ENCODE measurements around the gene TGFA.

TGFA gene

DNA sequence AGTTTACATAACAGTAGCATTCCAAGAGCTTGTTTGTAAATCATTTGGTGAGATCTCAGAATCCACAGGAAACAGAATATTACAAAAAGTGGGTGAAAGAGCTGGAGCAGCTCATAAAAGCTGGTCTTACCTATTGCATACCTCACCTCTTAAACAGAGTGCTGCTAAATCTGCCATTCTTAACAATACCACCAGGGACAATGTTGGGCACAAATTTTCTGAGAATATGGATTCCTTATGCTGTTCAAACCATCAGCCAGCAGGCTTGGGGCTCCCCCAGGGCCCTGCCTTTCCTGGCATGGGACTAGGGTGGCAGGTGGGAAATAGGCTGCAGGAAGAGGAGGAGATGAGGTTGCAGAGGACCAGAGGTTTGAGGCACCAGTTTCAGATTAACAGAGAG, 55.6 kb downstream of the TGFA start:
- Histone ChIP-seq H3K79me1 (ENCODE audit: low read depth, low read length) (no peaks in the 10 kb centered on the region), H4K91ac (ENCODE audit: low read depth, low read length, poor library complexity) (no peak overlapping the region), H3K36me3 (replicated peaks in 1 of 2; ENCODE audit: control insufficient read depth in 2 of 2, insufficient read depth in 2 of 2, low read length in 2 of 2) (no peaks in the 10 kb centered on the region), H4K8ac (ENCODE audit: low read depth, low read length) (no peak overlapping the region), H3K23ac (ENCODE audit: low read depth, low read length, poor library complexity) (no peak overlapping the region), H3K9me3 (replicated peaks in 1 of 2; ENCODE audit: control insufficient read depth in 2 of 2, insufficient read depth in 1 of 2, low read depth in 1 of 2, low read length in 2 of 2) (no peaks in the 10 kb centered on the region), H2BK120ac (ENCODE audit: low read depth, low read length) (no peak overlapping the region), H3K4me3 (ENCODE audit: low read length in 2 of 2) (no peak overlapping the region), H2AK5ac (ENCODE audit: low read depth, low read length) (no peak overlapping the region), H2BK5ac (ENCODE audit: low read length) (no peak overlapping the region), H3K4ac (ENCODE audit: low read length) (no peak overlapping the region), H3K9ac (ENCODE audit: low read depth, low read length, poor library complexity) (no peak overlapping the region), H3K14ac (ENCODE audit: low read length) (no peak overlapping the region), H3K4me2 (ENCODE audit: insufficient read depth, low read length, poor library complexity, severe bottlenecking) (no peak overlapping the region), H3K27ac (replicated peaks; ENCODE audit: low read length) (no peak overlapping the region), H3K27me3 (ENCODE audit: control insufficient read depth in 3 of 3, insufficient read depth in 3 of 3, low read depth in 1 of 3, low read length in 3 of 3) (peaks cover 0 to 16% (median 0%) of the 10 kb centered on the region in 3 experiments), H3K4me1 (ENCODE audit: control insufficient read depth in 2 of 2, insufficient read depth in 1 of 2, low read depth in 1 of 2, low read length in 2 of 2) (no peaks in the 10 kb centered on the region), H3K18ac (ENCODE audit: low read length) (no peak overlapping the region), H2BK15ac (ENCODE audit: low read length) (no peak overlapping the region), H2AFZ (ENCODE audit: low read length) (no peak overlapping the region), H2BK12ac (ENCODE audit: low read length) (no peak overlapping the region)
- DNase-seq (ENCODE audit: low spot score), result no peak

DNA sequence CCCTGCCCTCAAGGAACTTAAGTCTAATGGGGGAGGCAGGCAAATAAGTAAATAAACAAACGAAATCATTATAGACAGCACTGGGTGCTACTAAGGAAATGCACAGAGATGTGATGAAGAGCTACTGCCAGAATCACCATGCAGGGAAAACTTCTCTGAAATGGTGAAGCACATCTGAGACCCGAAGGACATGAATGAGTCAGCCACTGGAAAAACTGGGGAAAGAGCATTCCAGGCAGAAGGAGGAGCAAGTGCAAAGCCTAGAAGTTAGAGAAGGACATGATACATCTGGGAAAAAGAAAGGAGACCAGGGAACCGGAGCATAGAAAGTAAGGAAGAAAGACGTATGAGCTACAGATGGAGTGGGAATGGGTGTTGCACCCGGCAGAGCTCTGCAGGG, 56.8 kb downstream of the TGFA start:
- H2AK5ac ChIP-seq (ENCODE audit: low read depth, low read length), result no peak overlapping the region
- H2AFZ ChIP-seq (ENCODE audit: low read length), result no peak overlapping the region
- H3K36me3 ChIP-seq (replicated peaks in 1 of 2; ENCODE audit: control insufficient read depth in 2 of 2, insufficient read depth in 2 of 2, low read length in 2 of 2), result no peaks in the 10 kb centered on the region
- H4K91ac ChIP-seq (ENCODE audit: low read depth, low read length, poor library complexity), result no peak overlapping the region
- H3K9ac ChIP-seq (ENCODE audit: low read depth, low read length, poor library complexity), result no peak overlapping the region
- H3K79me1 ChIP-seq (ENCODE audit: low read depth, low read length), result no peaks in the 10 kb centered on the region
- no peak overlapping the region for H3K4ac ChIP-seq (ENCODE audit: low read length)
- no peak overlapping the region for H3K4me2 ChIP-seq (ENCODE audit: insufficient read depth, low read length, poor library complexity, severe bottlenecking)
- H3K18ac ChIP-seq (ENCODE audit: low read length), result no peak overlapping the region
- H3K14ac ChIP-seq (ENCODE audit: low read length), result no peak overlapping the region
- DNase-seq (ENCODE audit: low spot score), result no peak
- H3K23ac ChIP-seq (ENCODE audit: low read depth, low read length, poor library complexity), result no peak overlapping the region
- WGBS, 2 donors (ENCODE audit: extremely low coverage in 2 of 2, insufficient read length in 2 of 2, insufficient replicate concordance in 1 of 2), result no CpG with 5 or more reads among the region's 5 CpGs
- no peak overlapping the region for H3K27ac ChIP-seq (replicated peaks; ENCODE audit: low read length)
- H3K9me3 ChIP-seq (replicated peaks in 1 of 2; ENCODE audit: control insufficient read depth in 2 of 2, insufficient read depth in 1 of 2, low read depth in 1 of 2, low read length in 2 of 2), result no peaks in the 10 kb centered on the region
- no peak overlapping the region for H2BK12ac ChIP-seq (ENCODE audit: low read length)
- H2BK120ac ChIP-seq (ENCODE audit: low read depth, low read length), result no peak overlapping the region
- H4K8ac ChIP-seq (ENCODE audit: low read depth, low read length), result no peak overlapping the region
- no peaks in the 10 kb centered on the region for H3K4me1 ChIP-seq (ENCODE audit: control insufficient read depth in 2 of 2, insufficient read depth in 1 of 2, low read depth in 1 of 2, low read length in 2 of 2)
- no peak overlapping the region for H2BK15ac ChIP-seq (ENCODE audit: low read length)
- no peak overlapping the region for H3K4me3 ChIP-seq (ENCODE audit: low read length in 2 of 2)
- no peak overlapping the region for H2BK5ac ChIP-seq (ENCODE audit: low read length)
- H3K27me3 ChIP-seq (ENCODE audit: control insufficient read depth in 3 of 3, insufficient read depth in 3 of 3, low read depth in 1 of 3, low read length in 3 of 3), result peaks cover 0 to 17% (median 0%) of the 10 kb centered on the region in 3 experiments

- no peak overlapping the region for H3K4me3 ChIP-seq (ENCODE audit: low read length in 2 of 2)
- H3K14ac ChIP-seq (ENCODE audit: low read length), result no peak overlapping the region
- no peak overlapping the region for H4K8ac ChIP-seq (ENCODE audit: low read depth, low read length)
- no peak overlapping the region for H3K4me2 ChIP-seq (ENCODE audit: insufficient read depth, low read length, poor library complexity, severe bottlenecking)
- no peaks in the 10 kb centered on the region for H3K36me3 ChIP-seq (replicated peaks in 1 of 2; ENCODE audit: control insufficient read depth in 2 of 2, insufficient read depth in 2 of 2, low read length in 2 of 2)
- H2BK5ac ChIP-seq (ENCODE audit: low read length), result no peak overlapping the region
- H2BK15ac ChIP-seq (ENCODE audit: low read length), result no peak overlapping the region
- no peak overlapping the region for H2AK5ac ChIP-seq (ENCODE audit: low read depth, low read length)
- H2BK120ac ChIP-seq (ENCODE audit: low read depth, low read length), result no peak overlapping the region
- no peaks in the 10 kb centered on the region for H3K4me1 ChIP-seq (ENCODE audit: control insufficient read depth in 2 of 2, insufficient read depth in 1 of 2, low read depth in 1 of 2, low read length in 2 of 2)
- no peak overlapping the region for H3K23ac ChIP-seq (ENCODE audit: low read depth, low read length, poor library complexity)
- no peak overlapping the region for H3K18ac ChIP-seq (ENCODE audit: low read length)
- H3K9ac ChIP-seq (ENCODE audit: low read depth, low read length, poor library complexity), result no peak overlapping the region
- H3K79me1 ChIP-seq (ENCODE audit: low read depth, low read length), result no peaks in the 10 kb centered on the region
- H2BK12ac ChIP-seq (ENCODE audit: low read length), result no peak overlapping the region
- H4K91ac ChIP-seq (ENCODE audit: low read depth, low read length, poor library complexity), result no peak overlapping the region
- no CpG with 5 or more reads among the region's 3 CpGs for WGBS, 2 donors (ENCODE audit: extremely low coverage in 2 of 2, insufficient read length in 2 of 2, insufficient replicate concordance in 1 of 2)
- DNase-seq (ENCODE audit: low spot score), result no peak
- H2AFZ ChIP-seq (ENCODE audit: low read length), result no peak overlapping the region
- peaks cover 0 to 17% (median 0%) of the 10 kb centered on the region in 3 experiments for H3K27me3 ChIP-seq (ENCODE audit: control insufficient read depth in 3 of 3, insufficient read depth in 3 of 3, low read depth in 1 of 3, low read length in 3 of 3)
- H3K9me3 ChIP-seq (replicated peaks in 1 of 2; ENCODE audit: control insufficient read depth in 2 of 2, insufficient read depth in 1 of 2, low read depth in 1 of 2, low read length in 2 of 2), result no peaks in the 10 kb centered on the region
- H3K27ac ChIP-seq (replicated peaks; ENCODE audit: low read length), result no peak overlapping the region
- no peak overlapping the region for H3K4ac ChIP-seq (ENCODE audit: low read length)
These were observed 59.2 kb downstream of the TGFA start for GRCh38 chr2:70494293-70494886.

DNA sequence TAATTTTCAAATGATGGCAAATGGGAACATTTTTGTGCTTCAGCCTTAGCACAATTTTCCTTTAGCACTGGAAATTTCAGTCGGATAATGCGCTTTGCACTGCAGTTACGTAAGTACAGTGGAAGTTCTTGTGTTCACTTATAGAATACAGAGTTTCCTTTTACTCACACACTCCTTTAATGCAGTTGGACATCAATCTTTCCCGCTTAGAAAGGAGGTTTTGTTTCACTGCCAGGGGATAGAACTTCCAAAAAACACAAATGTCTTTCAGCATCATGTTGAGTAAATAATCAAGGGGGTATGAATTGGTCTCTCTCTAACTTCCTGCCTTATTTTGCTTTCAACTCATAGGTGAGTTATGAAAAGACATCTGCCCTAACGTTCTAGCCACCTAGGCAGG, 63.2 kb downstream of the TGFA start:
- Histone ChIP-seq H3K4me2 (ENCODE audit: insufficient read depth, low read length, poor library complexity, severe bottlenecking) (no peak overlapping the region), H2BK12ac (ENCODE audit: low read length) (no peak overlapping the region), H3K36me3 (replicated peaks in 1 of 2; ENCODE audit: control insufficient read depth in 2 of 2, insufficient read depth in 2 of 2, low read length in 2 of 2) (no peaks in the 10 kb centered on the region), H3K27me3 (ENCODE audit: control insufficient read depth in 3 of 3, insufficient read depth in 3 of 3, low read depth in 1 of 3, low read length in 3 of 3) (peaks cover 0 to 16% (median 0%) of the 10 kb centered on the region in 3 experiments), H2BK15ac (ENCODE audit: low read length) (no peak overlapping the region), H2BK5ac (ENCODE audit: low read length) (no peak overlapping the region), H2AK5ac (ENCODE audit: low read depth, low read length) (no peak overlapping the region), H3K23ac (ENCODE audit: low read depth, low read length, poor library complexity) (no peak overlapping the region), H3K27ac (replicated peaks; ENCODE audit: low read length) (no peak overlapping the region), H3K9ac (ENCODE audit: low read depth, low read length, poor library complexity) (no peak overlapping the region), H4K8ac (ENCODE audit: low read depth, low read length) (no peak overlapping the region), H3K4ac (ENCODE audit: low read length) (no peak overlapping the region), H4K91ac (ENCODE audit: low read depth, low read length, poor library complexity) (no peak overlapping the region), H2BK120ac (ENCODE audit: low read depth, low read length) (no peak overlapping the region), H3K79me1 (ENCODE audit: low read depth, low read length) (no peaks in the 10 kb centered on the region), H3K4me1 (ENCODE audit: control insufficient read depth in 2 of 2, insufficient read depth in 1 of 2, low read depth in 1 of 2, low read length in 2 of 2) (no peaks in the 10 kb centered on the region), H3K18ac (ENCODE audit: low read length) (no peak overlapping the region), H3K14ac (ENCODE audit: low read length) (no peak overlapping the region), H3K4me3 (ENCODE audit: low read length in 2 of 2) (no peak overlapping the region), H3K9me3 (replicated peaks in 1 of 2; ENCODE audit: control insufficient read depth in 2 of 2, insufficient read depth in 1 of 2, low read depth in 1 of 2, low read length in 2 of 2) (no peaks in the 10 kb centered on the region), H2AFZ (ENCODE audit: low read length) (no peak overlapping the region)
- whole genome bisulfite sequencing, 2 donors (ENCODE audit: extremely low coverage in 2 of 2, insufficient read length in 2 of 2, insufficient replicate concordance in 1 of 2), result no CpG with 5 or more reads among the region's 5 CpGs
- no peak for DNase-seq (ENCODE audit: low spot score)
